Adrenal gland (tissue), 12 donors: ENCODE measurements around the gene PSMD8. TPM values are rescaled to one million over a fixed set of nuclear protein-coding genes. Genes with fewer than 3 reads are reported as not detected.

Experiments
- DNase-seq, 7 donors: peaks; one replicate each; pipeline ENCODE4 v3.0.0-alpha.2; 2019 to 2020
- H3K27ac ChIP-seq, 5 donors: fragments of 200-600 bp; sonication (generic) in 4 of 5; 1 replicate in 3 of 5; 2 replicates in 2 of 5; pipeline versions ENCODE4 v1.5.1 to v1.8.0; 2016 to 2020; ENCODE audit warnings: mild to moderate bottlenecking in 1 of 5
- H3K27me3 ChIP-seq: fragments of 200-600 bp; 2 replicates; pipeline ENCODE4 v1.8.0; 2021
- H3K36me3 ChIP-seq, 2 donors: fragments of 200-600 bp; replicated peaks in 1 of 2; 1 replicate in 1 of 2; 2 replicates in 1 of 2; pipeline versions ENCODE4 v1.5.1 to v1.8.0; 2018 to 2022
- H3K4me1 ChIP-seq, 2 donors: fragments of 200-600 bp; replicated peaks in 1 of 2; 1 replicate in 1 of 2; 2 replicates in 1 of 2; pipeline versions ENCODE4 v1.5.1 to v1.8.0; 2018 to 2021
- H3K4me3 ChIP-seq, 4 donors: fragments of 200-600 bp; sonication (generic) in 3 of 4; one replicate each; pipeline ENCODE4 v1.5.1; 2016 to 2018
- H3K9me3 ChIP-seq, 3 donors: fragments of 200-600 bp; sonication (generic) in 1 of 3; replicated peaks in 1 of 3; 1 replicate in 2 of 3; 2 replicates in 1 of 3; pipeline versions ENCODE4 v1.5.1 to v1.8.0; 2016 to 2021
- CTCF ChIP-seq, 6 experiments: fragments of 450-650 bp in 4 of 6; fragments of 200-600 bp in 2 of 6; sonication (generic) in 1 of 6; IDR thresholded peaks; 1 replicate in 5 of 6; 2 replicates in 1 of 6; pipeline versions ENCODE4 v1.5.1 to v1.8.0; 2016 to 2021; ENCODE audit warnings: antibody characterized with exemption in 6 of 6, mild to moderate bottlenecking in 2 of 6, moderate library complexity in 1 of 6
- POLR2A ChIP-seq, 2 donors: fragments of 450-650 bp; IDR thresholded peaks; one replicate each; pipeline ENCODE4 v1.6.1; 2017; ENCODE audit warnings: antibody characterized with exemption in 2 of 2, mild to moderate bottlenecking in 2 of 2, moderate library complexity in 1 of 2
- WGBS, 4 donors: extraction: QIAGEN DNeasy Blood & Tissue Kit in 2 of 4; methylation state at CpG; one replicate each; pipeline versions ENCODE4 v1.1.5 to v1.1.7; 2013 to 2017; 5-methylcytosine and 5-hydroxymethylcytosine counted together
- intact Hi-C, 2 donors: fragments of 100-400 bp; cut with DNase I; formaldehyde crosslinking; loops; one replicate each; pipeline versions ENCODE4 v1.14.1 to v1.15.0; 2022 to 2023
- polyA plus RNA-seq, 3 donors: library from polyadenylated mRNA; stranded (reverse); fragments of 200-250 nt in 2 of 3; fragments of 350-450 nt in 1 of 3; fragmentation: Illumina TruSeq in 1 of 3; extraction: RNeasy Lipid Tissue Mini Kit (QIAGEN cat#74804) in 1 of 3; gene quantifications; one replicate each; pipeline ENCODE4 v1.2.3, GENCODE V29; 2013 to 2014
- total RNA-seq, 9 donors: library from RNA; depleted of rRNA in 4 of 9; stranded (reverse); fragments of >200 nt in 4 of 9; fragments of 120-200 nt in 1 of 9; fragmentation: NEBNext Ultra II Directional in 1 of 9; extraction: Animal tissue kit (Norgen Biotek cat#: 25700) in 1 of 9; gene quantifications; one replicate each; pipeline versions ENCODE4 v1.1.0 to v1.2.4, GENCODE V29; 2013 to 2023
- donor health status: healthy with polysubstance abuse.
- donor health status: Bipolar disorder and iron deficiency.
- donor health status: DM: yes; HTN: yes; CAD: no.
- donor health status: DM: no; HTN: no; CAD: no.
- donor health status: DM: no; HTN: no; CAD: no.
- donor health status: DM: yes; HTN: yes; CAD: no.

The PSMD8 gene
- total and polyA plus RNA-seq, 12 donors = 53.1 to 330 (median 205) TPM

GRCh38 chr19:38369584-38369983 lies 4.8 kb upstream of the PSMD8 start:
- Histone ChIP-seq H3K4me3 (no peak overlapping the region), H3K9me3 (no peaks in the 10 kb centered on the region), H3K4me1 (no peaks in the 10 kb centered on the region), H3K36me3 (no peaks in the 10 kb centered on the region), H3K27me3 (no peaks in the 10 kb centered on the region), H3K27ac (no peak overlapping the region)
- no peak for DNase-seq
- TF ChIP-seq CTCF (IDR thresholded peaks at IDR 0.05) (no peak), POLR2A (IDR thresholded peaks at IDR 0.05) (no peak)
- 80 to 90% (median 86%) methylated on average over 2 of the region's 2 CpGs for WGBS, 4 donors
- intact Hi-C loops = no loop called here

GRCh38 chr19:38370299-38370698 lies 4.1 kb upstream of the PSMD8 start:
- Histone ChIP-seq H3K27ac (no peak overlapping the region), H3K27me3 (no peaks in the 10 kb centered on the region), H3K36me3 (no peaks in the 10 kb centered on the region), H3K4me1 (peaks cover 2 to 3% of the 10 kb centered on the region in 2 donors), H3K4me3 (no peak overlapping the region), H3K9me3 (no peaks in the 10 kb centered on the region)
- no peak for DNase-seq
- intact Hi-C loops = loop anchor here in 1 of 2 donors (5.0 kb wide), 1 partner anchor 33 kb away; the partner anchor contains the start of gene CATSPERG
- TF ChIP-seq CTCF (IDR thresholded peaks at IDR 0.05) (no peak), POLR2A (IDR thresholded peaks at IDR 0.05) (no peak)
- WGBS, 4 donors = 66 to 80% (median 74%) methylated on average over 12 of the region's 12 CpGs

GRCh38 chr19:38371081-38371480 lies 3.3 kb upstream of the PSMD8 start:
- Histone ChIP-seq H3K36me3 (no peaks in the 10 kb centered on the region), H3K27ac (no peak overlapping the region), H3K27me3 (no peaks in the 10 kb centered on the region), H3K9me3 (no peaks in the 10 kb centered on the region), H3K4me3 (no peak overlapping the region), H3K4me1 (peaks cover 10% of the 10 kb centered on the region in 2 donors)
- no peak for DNase-seq
- intact Hi-C loops = loop anchor here in 1 of 2 donors (5.0 kb wide), 1 partner anchor 34 kb away; the partner anchor contains the start of gene CATSPERG
- TF ChIP-seq CTCF (IDR thresholded peaks at IDR 0.05) (no peak), POLR2A (IDR thresholded peaks at IDR 0.05) (no peak)
- WGBS, 4 donors = 58 to 69% (median 68%) methylated on average over 6 of the region's 6 CpGs

- Histone ChIP-seq H3K36me3 (peaks cover 0 to 10% of the 10 kb centered on the region in 2 donors), H3K4me3 (peak overlapping the region in 1 of 4 donors; percentile 76), H3K9me3 (no peaks in the 10 kb centered on the region), H3K27me3 (no peaks in the 10 kb centered on the region), H3K4me1 (peaks cover 13 to 21% of the 10 kb centered on the region in 2 donors), H3K27ac (peak overlapping the region in 4 of 5 donors; percentile 72 to 95 (median 89))
- TF ChIP-seq POLR2A (IDR thresholded peaks at IDR 0.05) (no peak), CTCF (IDR thresholded peaks at IDR 0.05) (no peak)
- no peak for DNase-seq
- intact Hi-C loops = loop anchor here in 1 of 2 donors (5.0 kb wide), 1 partner anchor 37 kb away; the partner anchor contains the start of gene CATSPERG
- WGBS, 4 donors = 58 to 69% (median 65%) methylated on average over 6 of the region's 6 CpGs
Observed at GRCh38 chr19:38373907-38374331, 452 bp upstream of the PSMD8 start.
